SU-DHL-6 (cell line): Measurements from ENCODE around the gene UBTF.

Experiments used
- H2AFZ ChIP-seq: fragments of 200-600 bp; sonication (generic); 2 replicates; pipeline ENCODE4 v1.6.1; 2014; ENCODE audit warnings: low read depth, mild to moderate bottlenecking, moderate library complexity, mixed read lengths, antibody characterized with exemption, low read length; ENCODE audit not compliant: severe bottlenecking
- H3F3A ChIP-seq: fragments of 200-600 bp; shearing (Covaris generic); 2 replicates; pipeline ENCODE4 v1.6.0; 2016; ENCODE audit warnings: antibody characterized with exemption, mild to moderate bottlenecking; ENCODE audit not compliant: insufficient read depth
- H3K27ac ChIP-seq: fragments of 200-600 bp; sonication (generic); 2 replicates; pipeline ENCODE4 v1.5.1; 2016; ENCODE audit warnings: low read depth, mild to moderate bottlenecking, low read length, moderate library complexity, mixed read lengths
- H3K27me3 ChIP-seq: fragments of 200-600 bp; sonication (generic), shearing (Covaris generic); 2 replicates; pipeline ENCODE4 v1.6.0; 2014; ENCODE audit warnings: mild to moderate bottlenecking, low read length
- H3K36me3 ChIP-seq: fragments of 200-600 bp; sonication (generic); 2 replicates; pipeline ENCODE4 v1.6.1; 2014; ENCODE audit warnings: mild to moderate bottlenecking, low read length, mixed read lengths
- H3K4me2 ChIP-seq: fragments of 300-600, 200-600 bp; shearing (Covaris generic), sonication (generic); 2 replicates; pipeline ENCODE4 v1.6.0; 2014; ENCODE audit warnings: low read length, low read depth, mild to moderate bottlenecking; ENCODE audit not compliant: poor library complexity, severe bottlenecking
- H3K4me3 ChIP-seq: fragments of 200-600 bp; sonication (generic); 2 replicates; pipeline ENCODE4 v1.5.1; 2014; ENCODE audit warnings: antibody characterized with exemption, low read length, mild to moderate bottlenecking, mixed read lengths; ENCODE audit not compliant: insufficient read depth, poor library complexity, severe bottlenecking
- H3K79me2 ChIP-seq: fragments of 200-600 bp; sonication (generic); 2 replicates; pipeline ENCODE4 v1.6.1; 2014; ENCODE audit warnings: mild to moderate bottlenecking, low read length, moderate library complexity; ENCODE audit not compliant: insufficient read depth
- H3K9ac ChIP-seq: fragments of 200-600 bp; sonication (generic); 2 replicates; pipeline ENCODE4 v1.7.0; 2014; ENCODE audit warnings: mild to moderate bottlenecking, low read length
- H3K9me2 ChIP-seq: fragments of 200-600 bp; sonication (generic); replicated peaks from 2 replicates; pipeline ENCODE4 v1.6.1; 2014; ENCODE audit warnings: low read length; ENCODE audit not compliant: insufficient read depth
- H3K9me3 ChIP-seq: fragments of 200-600 bp; sonication (generic); 2 replicates; pipeline ENCODE4 v1.6.1; 2014; ENCODE audit warnings: low read length, mixed read lengths; ENCODE audit not compliant: insufficient read depth
- H4K20me1 ChIP-seq: fragments of 200-600 bp; sonication (generic); 2 replicates; pipeline ENCODE4 v1.6.1; 2014; ENCODE audit warnings: low read depth, mild to moderate bottlenecking, antibody characterized with exemption, low read length, moderate library complexity, mixed read lengths
- EZH2phosphoT487 ChIP-seq: fragments of 200-600 bp; sonication (generic), shearing (Covaris generic); conservative IDR thresholded peaks from 2 replicates; pipeline ENCODE4 v1.6.1; 2018; ENCODE audit warnings: mild to moderate bottlenecking, antibody characterized with exemption, low read length, moderate library complexity, mixed read lengths
- TF ChIP-seq, protein P1 (sequence below): fragments of 200-600 bp; sonication (generic); IDR thresholded peaks from one replicate; pipeline ENCODE4 v1.5.1; 2017; ENCODE audit warnings: antibody characterized with exemption, mild to moderate bottlenecking, low read length, moderate library complexity; ENCODE audit not compliant: insufficient read depth, poor library complexity, severe bottlenecking

UBTF gene

DNA sequence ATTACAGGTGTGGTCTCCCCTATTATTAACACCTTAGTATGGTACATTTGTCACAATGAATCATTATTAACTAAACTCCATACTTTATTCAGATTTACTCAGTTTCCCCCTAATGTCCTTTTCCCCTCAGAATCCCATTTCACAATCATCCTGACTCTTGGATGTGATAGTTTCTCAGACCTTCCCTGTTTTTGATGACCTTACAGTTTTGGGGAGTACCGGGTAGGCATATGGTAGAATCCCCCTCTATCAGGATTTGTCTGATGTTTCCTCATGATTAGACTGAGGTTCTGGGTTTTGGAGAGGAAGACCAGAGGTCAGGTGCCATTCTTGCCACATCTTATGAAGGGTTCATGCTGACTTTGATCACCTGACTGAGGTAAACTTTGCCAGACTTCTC lies 55.0 kb downstream of the UBTF start:
- no peak for TF ChIP-seq EZH2phosphoT487
- TF ChIP-seq, protein P1, sequence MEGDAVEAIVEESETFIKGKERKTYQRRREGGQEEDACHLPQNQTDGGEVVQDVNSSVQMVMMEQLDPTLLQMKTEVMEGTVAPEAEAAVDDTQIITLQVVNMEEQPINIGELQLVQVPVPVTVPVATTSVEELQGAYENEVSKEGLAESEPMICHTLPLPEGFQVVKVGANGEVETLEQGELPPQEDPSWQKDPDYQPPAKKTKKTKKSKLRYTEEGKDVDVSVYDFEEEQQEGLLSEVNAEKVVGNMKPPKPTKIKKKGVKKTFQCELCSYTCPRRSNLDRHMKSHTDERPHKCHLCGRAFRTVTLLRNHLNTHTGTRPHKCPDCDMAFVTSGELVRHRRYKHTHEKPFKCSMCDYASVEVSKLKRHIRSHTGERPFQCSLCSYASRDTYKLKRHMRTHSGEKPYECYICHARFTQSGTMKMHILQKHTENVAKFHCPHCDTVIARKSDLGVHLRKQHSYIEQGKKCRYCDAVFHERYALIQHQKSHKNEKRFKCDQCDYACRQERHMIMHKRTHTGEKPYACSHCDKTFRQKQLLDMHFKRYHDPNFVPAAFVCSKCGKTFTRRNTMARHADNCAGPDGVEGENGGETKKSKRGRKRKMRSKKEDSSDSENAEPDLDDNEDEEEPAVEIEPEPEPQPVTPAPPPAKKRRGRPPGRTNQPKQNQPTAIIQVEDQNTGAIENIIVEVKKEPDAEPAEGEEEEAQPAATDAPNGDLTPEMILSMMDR, result no peak
- Histone ChIP-seq H3K9ac (no peak overlapping the region), H3K27me3 (no peaks in the 10 kb centered on the region), H3K27ac (no peak overlapping the region), H3K9me2 (no peaks in the 10 kb centered on the region), H3F3A (no peaks in the 10 kb centered on the region), H4K20me1 (no peaks in the 10 kb centered on the region), H3K36me3 (no peaks in the 10 kb centered on the region), H3K4me2 (no peak overlapping the region), H3K9me3 (no peaks in the 10 kb centered on the region), H2AFZ (no peak overlapping the region), H3K4me3 (no peak overlapping the region), H3K79me2 (no peaks in the 10 kb centered on the region)

DNA sequence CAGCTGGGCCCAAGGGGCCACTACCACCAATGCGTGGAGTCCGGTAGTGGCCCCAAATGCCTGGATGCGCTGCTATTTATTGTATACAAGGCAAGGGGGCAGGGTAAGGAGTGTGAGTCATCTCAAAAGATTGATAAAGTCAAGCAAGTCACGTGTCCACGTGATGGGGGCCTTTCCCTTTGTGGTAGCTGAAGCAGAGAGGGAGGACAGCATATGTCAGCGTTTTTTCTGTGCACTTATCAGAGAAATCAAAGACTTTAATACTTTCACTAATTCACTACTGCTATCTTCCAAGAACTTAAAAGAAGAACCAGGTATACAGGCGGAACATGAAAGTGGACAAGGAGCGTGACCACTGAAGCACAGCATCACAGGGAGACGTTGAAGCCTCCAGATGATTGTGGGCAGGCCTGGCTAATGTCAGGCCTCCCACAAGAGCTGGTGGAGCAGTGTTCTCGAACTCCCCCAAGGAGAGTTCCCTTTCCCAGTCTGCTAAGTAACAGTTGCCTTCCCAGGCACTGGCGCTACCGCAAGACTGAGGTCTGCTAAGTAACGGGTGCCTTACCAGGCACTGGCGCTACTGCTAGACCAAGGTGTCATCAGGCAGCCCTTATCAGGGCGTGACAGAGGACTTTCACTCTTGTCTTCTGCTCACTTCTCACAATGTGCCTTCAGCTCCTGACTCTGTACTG lies 59.8 kb downstream of the UBTF start:
- no peak overlapping the region for H3K27ac ChIP-seq
- H3K36me3 ChIP-seq, result no peaks in the 10 kb centered on the region
- H2AFZ ChIP-seq, result no peak overlapping the region

DNA sequence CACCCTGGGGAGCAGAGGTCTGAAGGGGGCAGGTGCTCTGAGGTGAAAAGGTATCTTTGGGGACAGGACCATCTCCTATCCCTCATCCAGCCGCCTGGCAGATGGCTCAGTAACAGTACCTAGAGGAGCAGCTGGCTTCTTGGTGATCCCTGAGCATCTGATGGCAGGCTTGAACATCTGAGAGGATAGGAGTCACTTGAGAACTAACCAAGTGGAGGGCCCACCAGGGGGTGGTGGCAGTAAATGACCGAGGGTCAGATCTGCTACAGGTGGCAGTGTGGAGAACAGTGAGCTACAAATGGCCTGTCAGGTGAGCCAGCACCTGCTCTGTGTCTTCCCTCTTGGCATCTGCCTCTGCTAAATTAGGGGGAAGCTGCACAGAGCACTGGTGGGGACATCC lies 64.0 kb downstream of the UBTF start:
- Histone ChIP-seq H3F3A (no peaks in the 10 kb centered on the region), H3K36me3 (no peaks in the 10 kb centered on the region), H3K9me2 (no peaks in the 10 kb centered on the region), H2AFZ (no peak overlapping the region), H3K4me3 (no peak overlapping the region), H3K9me3 (no peaks in the 10 kb centered on the region), H3K79me2 (0 out of 2 replicates have a peak, but pooled peaks cover 10% of the 10 kb centered on the region), H3K4me2 (no peak overlapping the region), H4K20me1 (no peaks in the 10 kb centered on the region), H3K9ac (no peak overlapping the region), H3K27ac (no peak overlapping the region), H3K27me3 (no peaks in the 10 kb centered on the region)
- TF ChIP-seq, protein P1, result no peak
- TF ChIP-seq EZH2phosphoT487, result no peak

More for the DNA sequence above, 59.8 kb downstream of the UBTF start:
- H3K4me3 ChIP-seq, result no peak overlapping the region
- no peaks in the 10 kb centered on the region for H3K9me2 ChIP-seq
- H3K4me2 ChIP-seq, result no peak overlapping the region
- no peak for TF ChIP-seq EZH2phosphoT487
- TF ChIP-seq, protein P1, result no peak
- no peaks in the 10 kb centered on the region for H4K20me1 ChIP-seq
- H3F3A ChIP-seq, result no peaks in the 10 kb centered on the region
- H3K27me3 ChIP-seq, result no peaks in the 10 kb centered on the region
- H3K79me2 ChIP-seq, result no peaks in the 10 kb centered on the region
- no peak overlapping the region for H3K9ac ChIP-seq
- no peaks in the 10 kb centered on the region for H3K9me3 ChIP-seq
